GM19239 (cell line): ENCODE measurements around the gene RPN2.

Experiments used
- DNase-seq: peaks from one replicate; pipeline ENCODE4 v3.0.0; 2011; ENCODE audit warnings: low spot score; ENCODE audit not compliant: insufficient read length
- FAIRE-seq: peaks from 2 replicates; lab custom pipeline; 2011; peaks lifted over from hg19 to GRCh38; lab: Jason Lieb, UNC

RPN2 gene

DNA sequence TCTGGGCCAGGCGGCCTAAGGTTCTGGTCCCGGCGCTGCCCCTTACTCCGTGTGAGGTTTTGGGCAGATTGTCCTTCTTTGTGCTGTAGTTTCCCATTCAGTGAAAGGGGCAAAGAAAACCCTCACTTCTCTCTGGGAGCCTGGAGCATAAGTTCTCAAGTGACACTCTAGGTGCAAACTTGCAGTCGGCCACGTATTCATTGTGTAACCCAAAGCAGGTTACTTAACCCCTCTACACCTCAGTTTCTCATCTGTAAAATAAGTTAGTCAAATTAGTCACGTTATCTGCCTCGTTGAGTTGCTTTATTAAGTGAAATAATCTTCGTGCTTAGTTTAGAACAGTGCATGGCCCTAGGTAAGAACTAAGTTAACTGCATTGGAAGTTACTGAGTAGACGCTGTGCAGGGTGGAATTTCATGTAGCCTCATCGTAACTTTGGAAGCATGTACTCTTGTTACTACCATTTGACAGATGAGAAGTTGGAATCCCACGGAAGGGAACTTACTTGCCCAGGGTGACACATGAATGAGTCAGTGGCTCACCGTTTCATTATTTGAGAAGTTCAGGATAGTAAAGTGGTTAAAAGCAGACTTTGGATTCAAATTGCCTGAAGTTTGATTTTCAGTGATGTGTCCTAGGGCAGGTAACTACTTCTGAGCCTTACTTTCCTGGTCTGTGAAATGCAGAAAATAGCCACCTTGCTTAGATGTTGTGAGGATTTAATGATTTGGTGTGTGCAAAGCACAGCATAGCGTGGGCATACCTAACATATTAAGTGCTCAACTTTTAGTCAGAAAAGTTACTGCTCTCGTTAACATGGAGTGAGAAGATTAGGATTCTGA is 774 bp downstream of the RPN2 start:
- DNase-seq = no peak
- FAIRE-seq = peak; percentile 8

DNA sequence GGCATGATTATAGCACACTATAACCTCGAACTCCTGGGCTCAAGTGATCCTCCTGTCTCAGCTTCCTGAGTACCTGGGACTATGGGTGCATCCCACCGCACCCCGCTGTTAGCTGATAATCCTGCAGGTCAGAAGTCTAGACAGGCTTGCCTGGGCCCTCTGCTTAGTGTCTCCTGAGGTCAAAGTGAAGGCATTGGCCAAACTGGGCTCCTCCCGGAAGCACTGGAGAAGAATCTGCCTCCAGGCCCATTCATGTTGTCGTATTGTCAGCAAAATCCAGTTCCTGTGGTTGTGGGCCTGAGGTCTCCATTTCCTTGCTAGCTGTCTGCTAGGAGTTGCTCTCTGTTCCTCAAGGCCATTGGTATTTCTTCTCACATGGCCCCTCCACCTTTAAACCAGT is 6.6 kb downstream of the RPN2 start:
- DNase-seq (no peak), FAIRE-seq (no peak)

GRCh38 chr20:37188787-37189186 is 9.7 kb downstream of the RPN2 start:
- no peak for FAIRE-seq

GRCh38 chr20:37189416-37190016 is 10.4 kb downstream of the RPN2 start:
- DNase-seq = no peak
- FAIRE-seq = no peak

More at GRCh38 chr20:37188787-37189186, 9.7 kb downstream of the RPN2 start:
- no peak for DNase-seq

- FAIRE-seq = no peak
These were observed 11.4 kb downstream of the RPN2 start for GRCh38 chr20:37190354-37191112.

GRCh38 chr20:37192137-37192854 is 13.2 kb downstream of the RPN2 start:
- DNase-seq (peak; percentile 56), FAIRE-seq (peak; percentile 35)

More at GRCh38 chr20:37190354-37191112, 11.4 kb downstream of the RPN2 start:
- no peak for DNase-seq

GRCh38 chr20:37193226-37193625 is 14.1 kb downstream of the RPN2 start:
- FAIRE-seq = no peak
- no peak for DNase-seq

DNA sequence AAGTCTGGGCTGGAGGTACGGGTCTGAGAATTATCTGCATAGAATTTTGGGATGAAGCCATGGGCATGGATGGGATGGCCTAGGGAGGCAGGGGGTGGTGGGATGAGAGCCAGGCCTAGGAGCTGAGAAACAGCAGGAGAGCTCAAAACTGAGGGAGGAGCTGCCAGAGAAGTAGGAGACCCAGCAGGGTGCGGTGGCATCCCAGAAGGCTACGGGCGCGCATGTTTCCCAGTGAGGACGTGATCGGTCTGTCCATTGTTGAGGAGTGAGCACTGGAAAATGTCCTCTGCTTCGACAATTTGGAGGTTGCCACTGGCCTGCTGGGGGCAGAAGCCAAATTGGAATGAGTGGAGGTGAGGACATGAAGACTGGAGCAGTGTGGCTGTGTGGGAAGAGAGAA is 14.7 kb downstream of the RPN2 start:
- no peak for FAIRE-seq
- no peak for DNase-seq

- DNase-seq (no peak), FAIRE-seq (no peak)
These were observed 15.7 kb downstream of the RPN2 start for GRCh38 chr20:37194621-37195417.

- no peak for DNase-seq
- no peak for FAIRE-seq
These were observed 20.0 kb downstream of the RPN2 start for GRCh38 chr20:37198932-37199660.

- DNase-seq (no peak), FAIRE-seq (no peak)
These were observed 21.2 kb downstream of the RPN2 start for GRCh38 chr20:37200376-37200775.

- FAIRE-seq = no peak
- no peak for DNase-seq
These were observed 22.0 kb downstream of the RPN2 start for GRCh38 chr20:37200926-37201826.

DNA sequence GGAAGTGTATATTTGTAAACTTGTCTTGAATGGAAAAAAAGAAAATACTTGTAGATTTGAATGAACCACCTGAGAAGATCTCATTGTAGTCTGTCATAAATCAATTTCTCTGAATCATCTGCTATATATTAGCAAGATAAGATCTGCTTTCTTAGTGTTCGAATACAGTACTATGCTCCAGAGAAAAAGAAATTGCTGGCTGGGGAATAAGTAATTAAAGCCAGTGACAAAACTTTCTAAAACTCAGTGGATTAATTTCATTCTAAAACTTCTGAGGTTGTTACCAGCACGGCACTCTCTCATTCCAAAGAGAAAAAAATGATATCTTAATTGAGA is 22.7 kb downstream of the RPN2 start:
- DNase-seq (no peak), FAIRE-seq (no peak)

GRCh38 chr20:37202267-37202943 is 23.3 kb downstream of the RPN2 start:
- peak; percentile 14 for FAIRE-seq

DNA sequence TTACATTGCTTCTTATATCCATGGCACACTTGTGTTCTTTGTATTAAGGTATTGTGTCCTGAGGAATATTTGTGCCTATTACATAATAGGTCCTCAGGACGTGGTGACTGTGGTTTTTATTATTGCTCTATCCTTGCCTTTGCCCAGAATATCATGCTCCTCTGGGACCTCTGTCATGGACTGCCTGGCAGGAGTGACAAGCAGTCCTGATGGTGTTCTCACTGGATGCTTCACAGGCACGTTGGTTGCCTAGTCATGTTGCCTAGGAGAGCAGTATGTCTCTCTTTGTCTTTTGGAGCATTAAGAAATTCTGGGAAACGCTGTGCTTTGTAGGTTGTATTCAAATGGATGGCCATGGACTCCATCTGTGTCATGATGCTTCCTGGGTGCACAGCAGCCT is 24.9 kb downstream of the RPN2 start:
- no peak for DNase-seq
- FAIRE-seq = no peak

More at GRCh38 chr20:37202267-37202943, 23.3 kb downstream of the RPN2 start:
- DNase-seq = no peak

DNA sequence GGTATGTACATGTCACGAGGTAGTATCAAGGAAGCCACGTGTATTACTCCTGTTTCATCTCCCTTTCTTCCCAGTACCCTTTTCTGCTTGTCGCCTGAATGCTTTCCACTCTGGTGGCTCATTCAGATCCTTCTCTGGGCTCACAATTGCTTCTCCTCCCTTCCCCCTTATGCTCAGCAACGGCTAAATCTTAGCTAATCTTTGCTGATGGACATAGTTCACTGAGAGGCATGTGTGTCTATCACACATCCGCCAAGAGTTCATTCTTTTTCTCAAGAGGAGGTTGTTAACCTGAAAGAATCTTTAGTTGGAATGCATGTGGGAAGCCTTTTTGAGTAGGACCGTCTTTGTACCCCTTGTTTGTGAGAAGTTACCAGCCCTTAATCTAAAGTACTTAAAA is 26.0 kb downstream of the RPN2 start:
- DNase-seq = no peak
- no peak for FAIRE-seq

DNA sequence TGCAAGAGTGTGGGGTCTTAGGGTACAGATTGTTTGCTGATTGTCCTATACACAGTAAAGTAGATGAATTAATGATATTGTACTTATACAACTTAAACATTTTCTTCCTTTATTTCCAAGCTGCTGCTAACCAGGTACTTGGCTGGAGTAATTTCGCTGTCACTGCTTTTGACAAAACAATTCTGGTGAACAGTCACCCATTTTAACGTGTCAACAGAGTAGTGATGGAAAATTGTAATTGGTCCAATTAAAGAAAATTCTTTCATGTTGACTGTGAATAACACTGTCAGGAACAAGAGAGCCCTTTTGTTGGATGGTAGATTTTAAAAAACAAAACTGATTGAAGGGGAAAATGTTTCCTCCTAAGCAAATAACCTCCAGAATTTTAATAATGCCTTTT is 26.7 kb downstream of the RPN2 start:
- FAIRE-seq = no peak

More for the DNA sequence above, 26.7 kb downstream of the RPN2 start:
- DNase-seq = no peak
